Esophagus squamous epithelium (tissue), 5 donors: Measurements from ENCODE around the gene TSHR. TPM values are rescaled to one million over a fixed set of nuclear protein-coding genes. Genes with fewer than 3 reads are reported as not detected.
A peak's percentile ranks its signal among the peaks of the same experiment; 100 is the strongest.

Experiments
- DNase-seq: peaks from one replicate; lab custom pipeline; 2025; lab: John Stamatoyannopoulos, UW
- H3K27ac ChIP-seq, 4 donors: fragments of 200-600 bp; sonication (generic); one replicate each; pipeline ENCODE4 v1.5.1; 2016 to 2019; ENCODE audit warnings: mild to moderate bottlenecking in 1 of 4
- H3K27me3 ChIP-seq, 4 donors: fragments of 200-600 bp; sonication (generic); 1 replicate in 3 of 4; 2 replicates in 1 of 4; pipeline versions ENCODE4 v1.5.1 to v1.6.0; 2017 to 2021; ENCODE audit warnings: antibody characterized with exemption in 1 of 4
- H3K36me3 ChIP-seq, 3 donors: fragments of 200-600 bp; sonication (generic); one replicate each; pipeline ENCODE4 v1.5.1; 2016 to 2019
- H3K4me1 ChIP-seq, 3 donors: fragments of 200-600 bp; sonication (generic); one replicate each; pipeline ENCODE4 v1.5.1; 2017 to 2019
- H3K4me3 ChIP-seq, 4 donors: fragments of 200-600 bp; sonication (generic); 1 replicate in 3 of 4; 2 replicates in 1 of 4; pipeline ENCODE4 v1.5.1; 2016 to 2019; ENCODE audit warnings: mild to moderate bottlenecking in 2 of 4, moderate library complexity in 1 of 4
- H3K9me3 ChIP-seq, 3 donors: fragments of 200-600 bp; sonication (generic); one replicate each; pipeline ENCODE4 v1.5.1; 2016 to 2019
- POLR2A ChIP-seq, 4 donors: fragments of 450-650 bp; IDR thresholded peaks; one replicate each; pipeline ENCODE4 v1.6.1; 2017; ENCODE audit warnings: antibody characterized with exemption in 4 of 4, mild to moderate bottlenecking in 4 of 4, moderate library complexity in 3 of 4
- WGBS, 2 donors: methylation state at CpG; one replicate each; pipeline ENCODE4 v1.1.5; 2018; 5-methylcytosine and 5-hydroxymethylcytosine counted together
- intact Hi-C: fragments of 100-400 bp; cut with DNase I; formaldehyde crosslinking; loops from one replicate; pipeline ENCODE4 v1.15.0; 2022
- total RNA-seq, 4 donors: library from RNA; depleted of rRNA; stranded (reverse); fragments of >200 nt; gene quantifications; one replicate each; pipeline ENCODE4 v1.1.0, GENCODE V29; 2016
- TF ChIP-seq, protein P1 (sequence below), 6 experiments: fragments of 450-650 bp in 4 of 6; fragments of 200-600 bp in 2 of 6; sonication (generic) in 2 of 6; IDR thresholded peaks; one replicate each; pipeline ENCODE4 v1.5.1; 2016 to 2019; ENCODE audit warnings: antibody characterized with exemption in 6 of 6, mild to moderate bottlenecking in 4 of 6, moderate library complexity in 4 of 6
- donor health status: DM: yes; HTN: yes; CAD: no.

TSHR gene
- total RNA-seq, 4 donors from 2014 or later, result not detected

DNA sequence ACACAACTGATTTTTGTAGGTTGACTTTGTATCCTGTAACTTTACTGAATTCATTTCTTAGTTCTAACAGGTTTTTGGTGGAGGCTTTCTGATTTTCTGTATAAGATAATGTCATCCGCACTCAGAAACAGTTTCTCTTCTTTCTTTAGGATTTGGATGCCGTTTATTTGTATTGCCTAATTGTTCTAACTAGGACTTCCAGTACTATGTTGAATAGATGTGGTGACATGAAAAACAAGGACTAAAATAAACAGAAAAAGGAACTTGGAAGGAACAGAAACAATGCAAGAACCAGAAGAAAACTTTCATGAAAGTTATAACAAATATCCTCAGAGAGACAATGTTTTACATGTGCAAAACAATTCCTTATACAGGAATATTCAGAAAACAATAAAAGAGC lies 165.1 kb downstream of the TSHR start:
- DNase-seq, result no peak
- peak overlapping the region in 2 of 4 donors; percentile 19 to 78 for H3K27ac ChIP-seq
- WGBS, 2 donors, result 42 to 66% methylated on average over 2 of the region's 2 CpGs

DNA sequence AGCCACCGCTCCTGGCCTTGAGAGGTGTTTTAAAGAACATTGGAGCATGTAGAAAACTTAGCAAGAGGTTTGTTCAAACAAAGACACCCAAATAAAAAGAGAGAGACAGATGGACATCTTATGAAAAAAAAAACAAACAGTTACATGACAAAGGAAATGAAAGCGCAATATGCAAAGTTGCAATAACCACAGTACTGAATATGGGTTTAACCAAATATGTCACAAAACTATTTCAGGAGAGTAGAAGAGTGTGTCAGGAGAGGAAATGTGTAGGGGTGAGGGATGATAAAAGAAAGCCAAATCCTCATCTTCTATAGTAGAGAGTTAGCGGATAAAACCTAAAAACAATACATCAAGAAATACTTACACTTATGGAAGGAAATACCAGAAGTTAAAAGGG lies 166.9 kb downstream of the TSHR start:
- Histone ChIP-seq H3K27me3 (no peaks in the 10 kb centered on the region), H3K9me3 (no peaks in the 10 kb centered on the region), H3K36me3 (no peaks in the 10 kb centered on the region), H3K4me3 (no peak overlapping the region), H3K4me1 (peaks cover 0 to 5% (median 0%) of the 10 kb centered on the region in 3 donors), H3K27ac (no peak overlapping the region)
- intact Hi-C loops, result no loop called here
- TF ChIP-seq POLR2A (IDR thresholded peaks at IDR 0.05), result no peak
- TF ChIP-seq, protein P1, sequence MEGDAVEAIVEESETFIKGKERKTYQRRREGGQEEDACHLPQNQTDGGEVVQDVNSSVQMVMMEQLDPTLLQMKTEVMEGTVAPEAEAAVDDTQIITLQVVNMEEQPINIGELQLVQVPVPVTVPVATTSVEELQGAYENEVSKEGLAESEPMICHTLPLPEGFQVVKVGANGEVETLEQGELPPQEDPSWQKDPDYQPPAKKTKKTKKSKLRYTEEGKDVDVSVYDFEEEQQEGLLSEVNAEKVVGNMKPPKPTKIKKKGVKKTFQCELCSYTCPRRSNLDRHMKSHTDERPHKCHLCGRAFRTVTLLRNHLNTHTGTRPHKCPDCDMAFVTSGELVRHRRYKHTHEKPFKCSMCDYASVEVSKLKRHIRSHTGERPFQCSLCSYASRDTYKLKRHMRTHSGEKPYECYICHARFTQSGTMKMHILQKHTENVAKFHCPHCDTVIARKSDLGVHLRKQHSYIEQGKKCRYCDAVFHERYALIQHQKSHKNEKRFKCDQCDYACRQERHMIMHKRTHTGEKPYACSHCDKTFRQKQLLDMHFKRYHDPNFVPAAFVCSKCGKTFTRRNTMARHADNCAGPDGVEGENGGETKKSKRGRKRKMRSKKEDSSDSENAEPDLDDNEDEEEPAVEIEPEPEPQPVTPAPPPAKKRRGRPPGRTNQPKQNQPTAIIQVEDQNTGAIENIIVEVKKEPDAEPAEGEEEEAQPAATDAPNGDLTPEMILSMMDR (IDR thresholded peaks at IDR 0.05), result no peak
- no peak for DNase-seq
- 71 to 76% methylated on average over 3 of the region's 3 CpGs for WGBS, 2 donors

More for the DNA sequence above, 165.1 kb downstream of the TSHR start:
- intact Hi-C loops, result no loop called here
- no peak for TF ChIP-seq POLR2A (IDR thresholded peaks at IDR 0.05)
- TF ChIP-seq, protein P1 (IDR thresholded peaks at IDR 0.05), result no peak
- no peaks in the 10 kb centered on the region for H3K36me3 ChIP-seq
- H3K4me1 ChIP-seq, result peaks cover 0 to 5% (median 0%) of the 10 kb centered on the region in 3 donors
- H3K9me3 ChIP-seq, result no peaks in the 10 kb centered on the region
- H3K4me3 ChIP-seq, result no peak overlapping the region
- no peaks in the 10 kb centered on the region for H3K27me3 ChIP-seq

DNA sequence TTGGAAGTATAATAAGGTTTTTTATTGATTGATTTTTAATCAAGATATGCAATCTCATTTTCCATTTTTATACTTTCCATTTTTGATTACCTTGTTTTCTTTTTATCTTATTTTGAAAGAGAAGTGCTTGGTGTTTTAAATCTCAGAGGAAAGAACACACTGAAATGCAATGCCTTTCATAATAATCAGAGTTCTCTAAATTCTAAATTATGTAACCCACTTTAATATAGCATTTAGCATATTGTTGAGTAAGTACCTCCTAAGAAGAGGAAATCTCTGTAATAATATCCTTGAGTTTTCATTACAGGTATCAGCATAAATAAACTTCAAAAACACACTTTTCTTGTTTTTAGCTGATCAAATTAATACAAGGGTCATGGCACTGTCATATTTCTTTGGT lies 168.4 kb downstream of the TSHR start:
- TF ChIP-seq, protein P1 (IDR thresholded peaks at IDR 0.05), result no peak
- TF ChIP-seq POLR2A (IDR thresholded peaks at IDR 0.05), result no peak
- DNase-seq, result no peak
- no peaks in the 10 kb centered on the region for H3K36me3 ChIP-seq
- H3K4me1 ChIP-seq, result peaks cover 0 to 5% (median 0%) of the 10 kb centered on the region in 3 donors
- H3K9me3 ChIP-seq, result no peaks in the 10 kb centered on the region
- no peaks in the 10 kb centered on the region for H3K27me3 ChIP-seq
- intact Hi-C loops, result no loop called here
- no peak overlapping the region for H3K4me3 ChIP-seq
- H3K27ac ChIP-seq, result no peak overlapping the region

DNA sequence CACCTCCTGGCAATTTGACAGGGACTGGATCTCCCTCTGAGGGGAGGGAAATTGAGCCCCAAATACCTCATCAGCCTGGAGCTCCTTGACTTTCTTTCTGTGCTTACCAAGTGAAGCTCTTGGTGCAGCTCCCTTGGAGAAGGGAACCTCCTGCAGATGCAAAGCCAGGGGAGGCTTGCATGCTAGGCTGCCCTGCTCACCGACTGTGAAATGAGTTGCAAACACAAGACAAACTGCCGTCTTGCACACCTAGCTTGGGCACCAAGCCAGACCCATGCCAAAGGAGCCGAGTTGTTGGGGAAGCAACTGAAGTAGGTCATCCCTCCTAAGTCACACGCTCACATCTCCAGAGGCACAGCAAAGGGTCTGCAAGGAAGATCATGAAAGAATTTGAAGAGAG lies 170.1 kb downstream of the TSHR start:
- Histone ChIP-seq H3K36me3 (no peaks in the 10 kb centered on the region), H3K4me1 (peaks cover 0 to 5% (median 0%) of the 10 kb centered on the region in 3 donors)

DNA sequence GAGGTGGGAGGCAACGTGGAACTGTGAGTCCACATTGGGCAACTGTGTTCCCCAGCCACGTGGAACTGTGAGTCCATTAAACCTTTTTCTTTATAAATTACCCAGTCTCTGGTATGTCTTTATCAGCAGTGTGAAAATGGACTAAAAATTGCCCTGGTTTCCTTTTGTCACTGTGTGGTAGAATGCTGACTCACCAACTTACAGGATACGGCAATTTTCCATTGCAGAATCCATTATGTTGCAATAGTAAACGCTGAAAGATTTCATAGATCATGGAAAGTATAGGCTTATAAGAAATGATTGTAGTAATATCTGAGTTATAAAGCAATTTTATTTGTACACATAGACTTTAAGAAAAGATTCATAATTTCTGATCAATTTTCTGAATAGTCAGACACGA lies 172.4 kb downstream of the TSHR start:
- no peak for DNase-seq
- no peak overlapping the region for H3K4me3 ChIP-seq
- no peaks in the 10 kb centered on the region for H3K4me1 ChIP-seq
- H3K9me3 ChIP-seq, result no peaks in the 10 kb centered on the region
- no peak overlapping the region for H3K27ac ChIP-seq
- TF ChIP-seq, protein P1 (IDR thresholded peaks at IDR 0.05), result no peak
- no peak for TF ChIP-seq POLR2A (IDR thresholded peaks at IDR 0.05)
- no peaks in the 10 kb centered on the region for H3K36me3 ChIP-seq
- no peaks in the 10 kb centered on the region for H3K27me3 ChIP-seq
- intact Hi-C loops, result no loop called here
- 61 to 64% methylated on average over 5 of the region's 5 CpGs for WGBS, 2 donors

More for the DNA sequence above, 170.1 kb downstream of the TSHR start:
- Histone ChIP-seq H3K27ac (no peak overlapping the region), H3K27me3 (no peaks in the 10 kb centered on the region), H3K9me3 (no peaks in the 10 kb centered on the region), H3K4me3 (no peak overlapping the region)
- no peak for DNase-seq
- WGBS, 2 donors, result 92% methylated on average over 2 of the region's 4 CpGs; no CpG with 5 or more reads in 1 of the 2 donors
- TF ChIP-seq POLR2A (IDR thresholded peaks at IDR 0.05), result no peak
- TF ChIP-seq, protein P1 (IDR thresholded peaks at IDR 0.05), result no peak
- intact Hi-C loops, result no loop called here
